C4-2B (cell line): ENCODE results near the gene LMAN1L.

Experiments used
- H3K27ac ChIP-seq: fragments of 450-650 bp; 2 replicates; pipeline ENCODE4 v1.5.1; 2017
- ZFX ChIP-seq: fragments of 450-650 bp; IDR thresholded peaks from 2 replicates; pipeline ENCODE4 v1.6.1; 2017
- TF ChIP-seq, protein P1 (sequence below): fragments of 450-650 bp; conservative IDR thresholded peaks from 2 replicates; pipeline ENCODE4 v1.5.1; 2017; ENCODE audit warnings: mild to moderate bottlenecking

The LMAN1L gene

DNA sequence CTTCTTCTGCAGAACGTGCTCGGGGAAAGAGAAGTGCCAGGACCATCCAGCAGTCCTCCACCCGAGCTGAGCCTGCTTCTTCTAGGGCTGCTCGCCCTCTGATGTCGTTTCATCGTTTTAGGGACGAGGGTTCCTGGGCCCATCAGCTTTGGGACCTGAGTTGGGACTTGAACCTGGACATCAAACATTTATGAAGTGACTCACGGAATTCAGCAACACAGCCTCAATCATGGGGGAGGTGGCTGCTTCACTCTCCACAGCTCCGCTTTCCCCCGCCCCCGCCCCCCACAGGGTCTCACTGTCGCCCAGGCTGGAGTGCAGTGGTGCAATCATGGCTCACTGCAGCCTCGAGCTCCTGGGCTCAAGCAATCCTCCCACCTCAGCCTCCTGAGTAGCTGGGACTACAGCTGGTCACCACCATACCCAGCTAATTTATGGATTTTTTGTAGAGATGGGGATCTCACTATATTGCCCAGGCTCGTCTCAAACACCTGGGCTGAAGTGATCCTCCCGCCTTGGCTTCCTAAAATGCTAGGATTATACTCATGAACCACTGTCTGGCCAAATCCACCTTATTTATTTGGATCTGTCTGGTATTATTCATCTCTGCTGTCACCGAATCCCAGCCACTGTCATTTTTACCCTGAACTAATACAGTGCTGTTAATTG, 61.3 kb downstream of the LMAN1L start:
- no peak for TF ChIP-seq ZFX
- TF ChIP-seq, protein P1, sequence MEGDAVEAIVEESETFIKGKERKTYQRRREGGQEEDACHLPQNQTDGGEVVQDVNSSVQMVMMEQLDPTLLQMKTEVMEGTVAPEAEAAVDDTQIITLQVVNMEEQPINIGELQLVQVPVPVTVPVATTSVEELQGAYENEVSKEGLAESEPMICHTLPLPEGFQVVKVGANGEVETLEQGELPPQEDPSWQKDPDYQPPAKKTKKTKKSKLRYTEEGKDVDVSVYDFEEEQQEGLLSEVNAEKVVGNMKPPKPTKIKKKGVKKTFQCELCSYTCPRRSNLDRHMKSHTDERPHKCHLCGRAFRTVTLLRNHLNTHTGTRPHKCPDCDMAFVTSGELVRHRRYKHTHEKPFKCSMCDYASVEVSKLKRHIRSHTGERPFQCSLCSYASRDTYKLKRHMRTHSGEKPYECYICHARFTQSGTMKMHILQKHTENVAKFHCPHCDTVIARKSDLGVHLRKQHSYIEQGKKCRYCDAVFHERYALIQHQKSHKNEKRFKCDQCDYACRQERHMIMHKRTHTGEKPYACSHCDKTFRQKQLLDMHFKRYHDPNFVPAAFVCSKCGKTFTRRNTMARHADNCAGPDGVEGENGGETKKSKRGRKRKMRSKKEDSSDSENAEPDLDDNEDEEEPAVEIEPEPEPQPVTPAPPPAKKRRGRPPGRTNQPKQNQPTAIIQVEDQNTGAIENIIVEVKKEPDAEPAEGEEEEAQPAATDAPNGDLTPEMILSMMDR: no peak
- H3K27ac ChIP-seq: peak overlapping the region; percentile 69
